Measurements from ENCODE around the gene NSFL1C. TPM values are rescaled to one million over a fixed set of nuclear protein-coding genes. Genes with fewer than 3 reads are reported as not detected.
A peak's percentile ranks its signal among the peaks of the same experiment; 100 is the strongest.
"Not testable (repeated sequence)": the region's sequence is repeated elsewhere in the genome, so short reads cannot be mapped to it uniquely, and the experiment has no call there.

Gene NSFL1C
- total and polyA plus RNA-seq, 2 experiments from 2014 or later, result 48.9 to 92.2 TPM

GRCh38 chr20:1499528-1500420 is 33.1 kb upstream of the NSFL1C start (continued):
- TF ChIP-seq, protein P1, sequence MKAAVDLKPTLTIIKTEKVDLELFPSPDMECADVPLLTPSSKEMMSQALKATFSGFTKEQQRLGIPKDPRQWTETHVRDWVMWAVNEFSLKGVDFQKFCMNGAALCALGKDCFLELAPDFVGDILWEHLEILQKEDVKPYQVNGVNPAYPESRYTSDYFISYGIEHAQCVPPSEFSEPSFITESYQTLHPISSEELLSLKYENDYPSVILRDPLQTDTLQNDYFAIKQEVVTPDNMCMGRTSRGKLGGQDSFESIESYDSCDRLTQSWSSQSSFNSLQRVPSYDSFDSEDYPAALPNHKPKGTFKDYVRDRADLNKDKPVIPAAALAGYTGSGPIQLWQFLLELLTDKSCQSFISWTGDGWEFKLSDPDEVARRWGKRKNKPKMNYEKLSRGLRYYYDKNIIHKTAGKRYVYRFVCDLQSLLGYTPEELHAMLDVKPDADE (IDR thresholded peaks at IDR 0.05), result no peak
- TF ChIP-seq POLR2AphosphoS5 (IDR thresholded peaks at IDR 0.05; ENCODE audit: low read depth), result no peak
- TF ChIP-seq REST (IDR thresholded peaks at IDR 0.05; ENCODE audit: unreplicated experiment), result no peak
- no peak for TF ChIP-seq NANOG (IDR thresholded peaks at IDR 0.05; ENCODE audit: borderline replicate concordance)
- no peak for TF ChIP-seq EZH2 (IDR thresholded peaks at IDR 0.05; ENCODE audit: low read depth, unreplicated experiment)

DNA sequence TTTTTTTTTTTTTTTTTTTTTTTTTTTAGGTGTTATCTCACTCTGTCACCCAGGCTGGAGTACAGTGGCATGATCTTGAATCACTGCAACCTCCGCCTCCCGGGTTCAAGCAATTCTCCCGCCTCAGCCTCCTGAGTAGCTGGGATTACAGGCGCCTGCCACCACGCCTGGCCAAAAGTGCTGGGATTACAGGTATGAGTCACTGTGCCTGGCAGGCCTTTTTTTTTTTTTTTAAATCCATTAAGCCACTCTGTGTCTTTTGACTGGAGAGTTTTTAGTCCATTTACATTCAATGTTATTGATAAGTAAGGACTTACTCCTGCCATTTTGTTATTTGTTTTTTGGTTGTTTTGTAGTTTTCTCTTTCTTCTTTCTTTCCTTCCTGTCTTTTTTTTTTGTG is 30.7 kb upstream of the NSFL1C start:
- not testable (repeated sequence) for H3K27me3 ChIP-seq (ENCODE audit: insufficient read depth); H3K4me2 ChIP-seq; H3K27ac Mint-ChIP-seq; H4K20me1 ChIP-seq (replicated peaks; ENCODE audit: insufficient read depth); H3K9me3 Mint-ChIP-seq; ATAC-seq; H2AFZ ChIP-seq; H3K36me3 ChIP-seq (ENCODE audit: insufficient read depth); H3F3A ChIP-seq (replicated peaks; ENCODE audit: low read depth); H3K79me2 ChIP-seq (replicated peaks; ENCODE audit: insufficient read depth); H3K27ac ChIP-seq (ENCODE audit: low read depth); H3K36me3 Mint-ChIP-seq (ENCODE audit: low read depth); H3K4me3 ChIP-seq; H3K9me2 ChIP-seq (ENCODE audit: insufficient read depth); H3K4me3 Mint-ChIP-seq; H3K4me1 Mint-ChIP-seq; DNase-seq (ENCODE audit: low spot score); H3K4me1 ChIP-seq (ENCODE audit: insufficient read depth)
- peaks cover 13% of the 10 kb centered on the region for H3K27me3 Mint-ChIP-seq (ENCODE audit: insufficient read depth, low read depth, poor library complexity)

DNA sequence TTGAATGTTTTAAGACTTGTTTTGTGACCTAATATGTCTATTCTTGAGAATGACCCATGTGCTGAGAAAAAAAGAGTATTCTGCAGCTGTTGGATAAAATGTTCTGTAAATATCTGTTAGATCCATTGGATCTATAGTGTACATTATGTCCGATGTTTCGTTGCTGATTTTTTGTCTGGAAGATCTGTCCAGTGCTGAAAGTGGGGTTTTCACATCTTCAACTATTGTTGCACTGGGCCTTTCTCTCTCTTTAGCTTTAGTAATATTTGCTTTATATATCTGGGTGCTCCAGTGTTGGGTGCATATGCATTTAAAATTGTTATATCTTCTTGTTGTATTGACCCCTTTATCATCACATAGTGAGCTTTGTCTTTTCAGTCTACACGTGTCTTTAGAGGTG is 30.3 kb upstream of the NSFL1C start:
- ATAC-seq, result no peak
- peaks cover 7% of the 10 kb centered on the region for H3K4me1 Mint-ChIP-seq
- Histone ChIP-seq H3K9me2 (ENCODE audit: insufficient read depth) (peaks cover 9% of the 10 kb centered on the region; the same call in 1 of the 2 replicates), H3K4me2 (no peak overlapping the region), H3K27ac (ENCODE audit: low read depth) (no peak overlapping the region), H3F3A (replicated peaks; ENCODE audit: low read depth) (no peaks in the 10 kb centered on the region), H4K20me1 (replicated peaks; ENCODE audit: insufficient read depth) (no peaks in the 10 kb centered on the region), H3K4me3 (no peak overlapping the region), H3K27me3 (ENCODE audit: insufficient read depth) (no peaks in the 10 kb centered on the region), H3K36me3 (ENCODE audit: insufficient read depth) (no peaks in the 10 kb centered on the region), H2AFZ (no peak overlapping the region), H3K4me1 (ENCODE audit: insufficient read depth) (no peaks in the 10 kb centered on the region), H3K79me2 (replicated peaks; ENCODE audit: insufficient read depth) (no peaks in the 10 kb centered on the region)
- H3K36me3 Mint-ChIP-seq (ENCODE audit: low read depth), result no peaks in the 10 kb centered on the region; the same call in 2 of the 3 replicates
- no peak overlapping the region for H3K27ac Mint-ChIP-seq
- no peaks in the 10 kb centered on the region; the same call in 1 of the 3 replicates for H3K9me3 Mint-ChIP-seq
- no peak overlapping the region for H3K4me3 Mint-ChIP-seq
- no peak for DNase-seq (ENCODE audit: low spot score)
- TF ChIP-seq NANOG (IDR thresholded peaks at IDR 0.05; ENCODE audit: borderline replicate concordance) (no peak), POLR2AphosphoS5 (IDR thresholded peaks at IDR 0.05; ENCODE audit: low read depth) (no peak), REST (IDR thresholded peaks at IDR 0.05; ENCODE audit: unreplicated experiment) (peak; percentile 11)
- H3K27me3 Mint-ChIP-seq (ENCODE audit: insufficient read depth, low read depth, poor library complexity), result peaks cover 13% of the 10 kb centered on the region
